HL-60 (cell line): ENCODE measurements around the gene OR52H1.

Experiments used
- DNase-seq, 2 experiments: peaks; one replicate each; pipeline ENCODE4 v3.0.0-alpha.2; 2010 to 2020; ENCODE audit warnings: low read depth in 1 of 2, low spot score in 1 of 2
- H3K27ac ChIP-seq: fragments of 250-450 bp; sonication (Bioruptor Pico); replicated peaks from 2 replicates; pipeline ENCODE4 v1.5.1; 2020; ENCODE audit warnings: mild to moderate bottlenecking, moderate library complexity
- H3K27me3 ChIP-seq: fragments of 250-450 bp; sonication (Bioruptor Pico); 2 replicates; pipeline ENCODE4 v1.5.1; 2021; ENCODE audit warnings: mild to moderate bottlenecking, moderate library complexity; ENCODE audit not compliant: insufficient read depth, poor library complexity, severe bottlenecking
- H3K4me3 ChIP-seq: replicated peaks from 2 replicates; pipeline ENCODE4 v1.5.1; 2011; ENCODE audit warnings: mild to moderate bottlenecking, control low read depth, low read length; ENCODE audit not compliant: insufficient read depth
- GABPA ChIP-seq: IDR thresholded peaks from 2 replicates; pipeline ENCODE4 v1.6.1; 2012; ENCODE audit warnings: low read depth
- POLR2AphosphoS5 ChIP-seq: IDR thresholded peaks from 2 replicates; pipeline ENCODE4 v1.6.1; 2012; ENCODE audit warnings: low read depth
- SPI1 ChIP-seq: IDR thresholded peaks from 2 replicates; pipeline ENCODE4 v1.6.1; 2012; ENCODE audit warnings: low read depth, mild to moderate bottlenecking, borderline replicate concordance
- TF ChIP-seq, protein P1 (sequence below): IDR thresholded peaks from 2 replicates; pipeline ENCODE4 v1.6.1; 2012; ENCODE audit warnings: low read depth; ENCODE audit not compliant: insufficient replicate concordance
- TF ChIP-seq, protein P2 (sequence below): IDR thresholded peaks from one replicate; pipeline ENCODE4 v1.5.1; 2011; ENCODE audit warnings: low read length, control low read depth, inconsistent platforms; ENCODE audit not compliant: insufficient read depth

The OR52H1 gene

DNA sequence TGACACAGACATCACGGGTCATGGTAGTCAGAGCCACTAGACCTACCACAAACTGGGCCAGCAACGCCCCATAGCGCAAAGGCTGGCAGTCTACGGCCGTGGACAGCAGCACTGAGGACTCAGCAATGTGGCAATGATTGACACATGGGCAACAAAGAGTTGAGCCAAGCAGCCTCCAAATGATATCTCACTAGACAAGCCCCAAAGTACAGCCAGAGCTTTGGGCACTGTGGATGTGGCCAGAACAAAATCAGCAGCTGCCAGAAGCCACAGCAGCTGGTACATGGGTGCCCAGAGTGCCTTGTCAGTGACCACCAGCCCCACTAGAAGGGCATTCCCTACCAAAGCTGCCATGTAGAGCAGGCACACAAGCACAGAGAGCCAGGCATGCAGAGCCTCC lies 20.6 kb downstream of the OR52H1 start:
- DNase-seq = no peak
- Histone ChIP-seq H3K27ac (no peak overlapping the region), H3K4me3 (no peak overlapping the region), H3K27me3 (no peaks in the 10 kb centered on the region)
- TF ChIP-seq, protein P1, sequence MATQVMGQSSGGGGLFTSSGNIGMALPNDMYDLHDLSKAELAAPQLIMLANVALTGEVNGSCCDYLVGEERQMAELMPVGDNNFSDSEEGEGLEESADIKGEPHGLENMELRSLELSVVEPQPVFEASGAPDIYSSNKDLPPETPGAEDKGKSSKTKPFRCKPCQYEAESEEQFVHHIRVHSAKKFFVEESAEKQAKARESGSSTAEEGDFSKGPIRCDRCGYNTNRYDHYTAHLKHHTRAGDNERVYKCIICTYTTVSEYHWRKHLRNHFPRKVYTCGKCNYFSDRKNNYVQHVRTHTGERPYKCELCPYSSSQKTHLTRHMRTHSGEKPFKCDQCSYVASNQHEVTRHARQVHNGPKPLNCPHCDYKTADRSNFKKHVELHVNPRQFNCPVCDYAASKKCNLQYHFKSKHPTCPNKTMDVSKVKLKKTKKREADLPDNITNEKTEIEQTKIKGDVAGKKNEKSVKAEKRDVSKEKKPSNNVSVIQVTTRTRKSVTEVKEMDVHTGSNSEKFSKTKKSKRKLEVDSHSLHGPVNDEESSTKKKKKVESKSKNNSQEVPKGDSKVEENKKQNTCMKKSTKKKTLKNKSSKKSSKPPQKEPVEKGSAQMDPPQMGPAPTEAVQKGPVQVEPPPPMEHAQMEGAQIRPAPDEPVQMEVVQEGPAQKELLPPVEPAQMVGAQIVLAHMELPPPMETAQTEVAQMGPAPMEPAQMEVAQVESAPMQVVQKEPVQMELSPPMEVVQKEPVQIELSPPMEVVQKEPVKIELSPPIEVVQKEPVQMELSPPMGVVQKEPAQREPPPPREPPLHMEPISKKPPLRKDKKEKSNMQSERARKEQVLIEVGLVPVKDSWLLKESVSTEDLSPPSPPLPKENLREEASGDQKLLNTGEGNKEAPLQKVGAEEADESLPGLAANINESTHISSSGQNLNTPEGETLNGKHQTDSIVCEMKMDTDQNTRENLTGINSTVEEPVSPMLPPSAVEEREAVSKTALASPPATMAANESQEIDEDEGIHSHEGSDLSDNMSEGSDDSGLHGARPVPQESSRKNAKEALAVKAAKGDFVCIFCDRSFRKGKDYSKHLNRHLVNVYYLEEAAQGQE = no peak

DNA sequence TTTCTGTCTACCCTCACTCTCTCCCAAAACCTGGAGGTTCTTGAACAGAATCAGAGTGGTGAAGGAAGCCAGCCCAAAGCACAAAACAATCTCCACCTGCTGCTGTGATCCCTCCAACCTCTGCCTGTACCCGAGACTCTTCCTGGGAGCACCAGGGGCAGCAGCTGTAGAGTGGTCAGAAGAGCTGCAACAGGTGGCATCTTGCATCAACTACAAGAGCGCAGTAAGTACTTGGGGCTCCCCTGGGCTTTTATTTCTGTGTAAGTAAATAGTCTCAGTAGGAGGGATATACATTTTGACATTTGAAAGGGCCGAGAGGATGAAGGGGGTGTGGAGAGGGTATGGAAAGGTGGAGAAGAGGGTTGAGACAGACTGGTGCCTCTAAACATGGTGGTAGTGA lies 23.6 kb downstream of the OR52H1 start:
- H3K4me3 ChIP-seq = no peak overlapping the region
- no peak for DNase-seq
- H3K27ac ChIP-seq = no peak overlapping the region
- no peaks in the 10 kb centered on the region for H3K27me3 ChIP-seq
- TF ChIP-seq GABPA = no peak
- TF ChIP-seq, protein P1 = no peak
- no peak for TF ChIP-seq POLR2AphosphoS5
- no peak for TF ChIP-seq SPI1
- TF ChIP-seq, protein P2, sequence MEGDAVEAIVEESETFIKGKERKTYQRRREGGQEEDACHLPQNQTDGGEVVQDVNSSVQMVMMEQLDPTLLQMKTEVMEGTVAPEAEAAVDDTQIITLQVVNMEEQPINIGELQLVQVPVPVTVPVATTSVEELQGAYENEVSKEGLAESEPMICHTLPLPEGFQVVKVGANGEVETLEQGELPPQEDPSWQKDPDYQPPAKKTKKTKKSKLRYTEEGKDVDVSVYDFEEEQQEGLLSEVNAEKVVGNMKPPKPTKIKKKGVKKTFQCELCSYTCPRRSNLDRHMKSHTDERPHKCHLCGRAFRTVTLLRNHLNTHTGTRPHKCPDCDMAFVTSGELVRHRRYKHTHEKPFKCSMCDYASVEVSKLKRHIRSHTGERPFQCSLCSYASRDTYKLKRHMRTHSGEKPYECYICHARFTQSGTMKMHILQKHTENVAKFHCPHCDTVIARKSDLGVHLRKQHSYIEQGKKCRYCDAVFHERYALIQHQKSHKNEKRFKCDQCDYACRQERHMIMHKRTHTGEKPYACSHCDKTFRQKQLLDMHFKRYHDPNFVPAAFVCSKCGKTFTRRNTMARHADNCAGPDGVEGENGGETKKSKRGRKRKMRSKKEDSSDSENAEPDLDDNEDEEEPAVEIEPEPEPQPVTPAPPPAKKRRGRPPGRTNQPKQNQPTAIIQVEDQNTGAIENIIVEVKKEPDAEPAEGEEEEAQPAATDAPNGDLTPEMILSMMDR = no peak

DNA sequence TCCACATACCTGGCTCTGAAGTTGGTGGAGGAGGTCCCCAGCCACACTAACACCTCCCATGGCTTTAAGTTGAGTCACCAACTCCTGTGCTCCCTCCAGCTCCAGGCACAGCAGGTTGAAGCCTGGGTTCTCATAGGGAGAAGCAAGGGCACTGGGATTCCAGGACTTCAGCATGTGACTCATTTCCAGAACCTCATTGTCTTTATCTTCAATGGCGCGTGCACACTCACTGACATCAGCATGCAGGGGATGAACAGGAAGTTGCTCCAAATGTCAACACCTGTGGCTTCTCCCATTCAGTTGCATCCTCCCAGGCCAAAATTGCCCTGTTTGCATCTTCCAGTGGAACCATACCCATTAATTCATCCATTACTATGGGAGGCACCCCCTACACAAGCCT lies 26.0 kb downstream of the OR52H1 start:
- no peak for TF ChIP-seq GABPA
- H3K27me3 ChIP-seq = no peaks in the 10 kb centered on the region
- no peak for DNase-seq

DNA sequence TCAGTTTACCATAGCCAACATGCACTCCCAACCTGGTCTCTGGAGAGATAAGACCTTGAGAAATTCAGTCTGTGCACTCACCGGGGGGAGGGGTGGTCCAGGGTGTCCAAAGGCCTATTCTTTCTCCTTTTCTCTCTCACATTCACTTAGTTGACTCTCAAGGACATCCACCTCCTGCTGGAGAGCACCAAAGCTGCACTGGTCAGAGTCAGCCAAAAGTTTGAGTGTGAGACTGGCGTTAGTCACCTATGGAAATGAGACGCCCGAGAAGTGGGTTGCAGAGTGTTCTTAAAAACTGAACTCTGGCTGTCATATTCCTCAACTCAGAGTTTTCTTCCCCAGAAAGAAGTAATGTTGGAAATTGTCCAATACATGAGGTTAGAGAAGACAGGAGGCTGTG lies 26.8 kb downstream of the OR52H1 start:
- DNase-seq = no peak
- H3K27ac ChIP-seq = no peak overlapping the region

More for the DNA sequence above, 26.0 kb downstream of the OR52H1 start:
- Histone ChIP-seq H3K4me3 (no peak overlapping the region), H3K27ac (no peak overlapping the region)

More for the DNA sequence above, 26.8 kb downstream of the OR52H1 start:
- H3K4me3 ChIP-seq = no peak overlapping the region
- no peaks in the 10 kb centered on the region for H3K27me3 ChIP-seq
- TF ChIP-seq, protein P2 = no peak
- TF ChIP-seq GABPA = no peak
- TF ChIP-seq SPI1 = no peak
- TF ChIP-seq, protein P1 = no peak
- no peak for TF ChIP-seq POLR2AphosphoS5
